ENCODE measurements around the gene MCCC2. TPM values are rescaled to one million over a fixed set of nuclear protein-coding genes. Genes with fewer than 3 reads are reported as not detected.
"Not testable (repeated sequence)": the region's sequence is repeated elsewhere in the genome, so short reads cannot be mapped to it uniquely, and the experiment has no call there.

Gene MCCC2
- polyA plus RNA-seq, 1 donor (not counting 4 experiments of a cell fraction or from before 2014, with no cell fraction given): 52.5 TPM

DNA sequence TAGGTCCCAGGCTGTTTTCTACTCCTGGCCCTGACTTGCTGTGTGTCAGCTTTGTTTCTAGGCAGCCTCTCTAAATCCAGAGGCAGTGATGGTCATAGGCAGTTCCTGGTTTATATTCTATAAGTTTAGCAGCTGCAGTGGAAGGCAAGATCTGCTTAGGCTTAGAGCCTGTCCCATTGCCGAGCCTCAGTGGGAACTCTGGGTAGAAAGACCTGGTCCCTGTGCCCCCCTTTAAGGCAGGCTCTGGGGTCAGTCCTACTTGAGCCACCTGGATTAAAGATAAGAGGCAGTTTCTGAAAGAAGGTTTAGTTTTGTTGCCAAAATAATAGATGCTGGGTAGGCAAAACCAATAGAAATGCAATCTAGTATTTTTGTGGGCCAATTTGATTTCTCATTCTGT, 13.6 kb downstream of the MCCC2 start:
- Histone ChIP-seq H3K4me3 (ENCODE audit: control insufficient read depth in 2 of 3, extremely low read depth in 1 of 3, insufficient read depth in 2 of 3, low read depth in 1 of 3, low read length in 3 of 3) (no peak overlapping the region), H3K27ac (ENCODE audit: control insufficient read depth, insufficient read depth, low read length) (peak overlapping the region; percentile 62), H3K4me2 (ENCODE audit: control insufficient read depth, extremely low read depth, insufficient read depth, low read depth, low read length) (peak overlapping the region; percentile 60), H3K36me3 (ENCODE audit: control insufficient read depth in 2 of 2, extremely low read depth in 1 of 2, insufficient read depth in 2 of 2, low read length in 2 of 2) (peaks cover 13 to 16% of the 10 kb centered on the region in 2 experiments), H3K79me2 (ENCODE audit: control insufficient read depth, insufficient read depth, low read length) (no peaks in the 10 kb centered on the region), H3K9me1 (ENCODE audit: control insufficient read depth, extremely low read depth, insufficient read depth, low read length) (no peaks in the 10 kb centered on the region), H3K27me3 (ENCODE audit: control insufficient read depth, extremely low read depth, insufficient read depth, low read length) (no peaks in the 10 kb centered on the region), H3K9ac (ENCODE audit: control insufficient read depth, extremely low read depth, insufficient read depth, low read length) (peak overlapping the region; percentile 36), H4K20me1 (ENCODE audit: control insufficient read depth, extremely low read depth, insufficient read depth, low read length) (peaks cover 4% of the 10 kb centered on the region), H3K4me1 (ENCODE audit: control insufficient read depth, extremely low read depth, insufficient read depth, low read length) (peaks cover 27% of the 10 kb centered on the region), H3K9me3 (ENCODE audit: control insufficient read depth, low read depth, low read length) (no peaks in the 10 kb centered on the region), H2AFZ (ENCODE audit: control insufficient read depth, low read length) (no peak overlapping the region)
- FAIRE-seq: no peak
- TF ChIP-seq EZH2 (IDR thresholded peaks at IDR 0.05; ENCODE audit: low read length): no peak
- TF ChIP-seq, protein P1, sequence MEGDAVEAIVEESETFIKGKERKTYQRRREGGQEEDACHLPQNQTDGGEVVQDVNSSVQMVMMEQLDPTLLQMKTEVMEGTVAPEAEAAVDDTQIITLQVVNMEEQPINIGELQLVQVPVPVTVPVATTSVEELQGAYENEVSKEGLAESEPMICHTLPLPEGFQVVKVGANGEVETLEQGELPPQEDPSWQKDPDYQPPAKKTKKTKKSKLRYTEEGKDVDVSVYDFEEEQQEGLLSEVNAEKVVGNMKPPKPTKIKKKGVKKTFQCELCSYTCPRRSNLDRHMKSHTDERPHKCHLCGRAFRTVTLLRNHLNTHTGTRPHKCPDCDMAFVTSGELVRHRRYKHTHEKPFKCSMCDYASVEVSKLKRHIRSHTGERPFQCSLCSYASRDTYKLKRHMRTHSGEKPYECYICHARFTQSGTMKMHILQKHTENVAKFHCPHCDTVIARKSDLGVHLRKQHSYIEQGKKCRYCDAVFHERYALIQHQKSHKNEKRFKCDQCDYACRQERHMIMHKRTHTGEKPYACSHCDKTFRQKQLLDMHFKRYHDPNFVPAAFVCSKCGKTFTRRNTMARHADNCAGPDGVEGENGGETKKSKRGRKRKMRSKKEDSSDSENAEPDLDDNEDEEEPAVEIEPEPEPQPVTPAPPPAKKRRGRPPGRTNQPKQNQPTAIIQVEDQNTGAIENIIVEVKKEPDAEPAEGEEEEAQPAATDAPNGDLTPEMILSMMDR (optimal IDR thresholded peaks at IDR 0.05 in 1 of 3, IDR thresholded peaks at IDR 0.05 in 1 of 3, conservative IDR thresholded peaks at IDR 0.05 in 1 of 3; ENCODE audit: extremely low read depth in 1 of 3, insufficient read depth in 2 of 3, low read length in 3 of 3): no peak
- no peak for DNase-seq (ENCODE audit: low read depth, low spot score)
- dilution Hi-C loops (cut with MboI; ENCODE audit: extremely low pct_ligation_motif_present, low sequenced_read_pairs): no loop called here

DNA sequence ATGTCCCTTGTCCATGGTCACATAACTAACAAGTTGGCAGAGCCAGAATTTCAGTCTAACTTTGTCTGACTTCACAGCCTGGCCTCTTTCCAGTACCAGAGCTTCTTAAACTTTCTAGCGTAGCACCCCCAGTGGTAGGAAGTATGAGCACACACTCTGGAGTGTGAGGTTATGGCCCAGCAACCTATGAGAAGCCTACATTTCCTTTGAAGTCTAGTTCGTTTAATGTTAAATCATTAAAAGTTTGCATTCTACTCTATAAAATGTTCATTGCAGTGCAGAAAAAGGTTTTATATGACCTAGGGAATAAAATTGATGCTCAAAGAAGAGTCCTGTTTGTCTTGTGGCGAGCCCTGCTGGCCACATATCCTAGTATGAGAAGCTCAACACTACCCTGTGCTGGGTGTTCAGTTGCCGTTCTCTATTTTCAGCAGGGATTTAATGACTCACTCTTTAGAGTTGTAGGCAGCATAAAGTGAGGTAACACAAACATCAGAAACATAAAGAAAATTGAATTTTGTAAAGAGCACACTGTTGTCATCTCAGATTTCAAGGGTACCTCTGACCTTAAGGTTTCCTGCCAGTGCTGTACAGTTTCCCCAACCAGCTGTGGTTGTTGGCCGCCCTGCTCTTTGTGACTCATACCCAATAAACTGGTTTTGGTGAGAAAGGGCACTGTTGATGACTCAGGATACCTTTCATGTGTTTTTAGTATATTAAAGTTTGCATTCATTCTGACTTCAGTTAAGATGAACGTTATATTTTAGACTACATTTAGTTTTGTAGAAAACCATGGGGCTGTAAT, 14.3 kb downstream of the MCCC2 start:
- H3K9ac ChIP-seq (ENCODE audit: control insufficient read depth, extremely low read depth, insufficient read depth, low read length): peak overlapping the region; percentile 1
- no peaks in the 10 kb centered on the region for H3K79me2 ChIP-seq (ENCODE audit: control insufficient read depth, insufficient read depth, low read length)
- H3K4me3 ChIP-seq (ENCODE audit: control insufficient read depth in 2 of 3, extremely low read depth in 1 of 3, insufficient read depth in 2 of 3, low read depth in 1 of 3, low read length in 3 of 3): no peak overlapping the region
- peak overlapping the region; percentile 60 for H3K4me2 ChIP-seq (ENCODE audit: control insufficient read depth, extremely low read depth, insufficient read depth, low read depth, low read length)
- dilution Hi-C loops (cut with MboI; ENCODE audit: extremely low pct_ligation_motif_present, low sequenced_read_pairs): no loop called here
- no peak overlapping the region for H2AFZ ChIP-seq (ENCODE audit: control insufficient read depth, low read length)
- TF ChIP-seq, protein P1 (optimal IDR thresholded peaks at IDR 0.05 in 1 of 3, IDR thresholded peaks at IDR 0.05 in 1 of 3, conservative IDR thresholded peaks at IDR 0.05 in 1 of 3; ENCODE audit: extremely low read depth in 1 of 3, insufficient read depth in 2 of 3, low read length in 3 of 3): peak; percentile 58 to 77 (median 68)
- TF ChIP-seq EZH2 (IDR thresholded peaks at IDR 0.05; ENCODE audit: low read length): no peak
- H3K9me3 ChIP-seq (ENCODE audit: control insufficient read depth, low read depth, low read length): no peaks in the 10 kb centered on the region
- H3K27me3 ChIP-seq (ENCODE audit: control insufficient read depth, extremely low read depth, insufficient read depth, low read length): no peaks in the 10 kb centered on the region
- H4K20me1 ChIP-seq (ENCODE audit: control insufficient read depth, extremely low read depth, insufficient read depth, low read length): peaks cover 4% of the 10 kb centered on the region
- H3K27ac ChIP-seq (ENCODE audit: control insufficient read depth, insufficient read depth, low read length): peak overlapping the region; percentile 62
- peaks cover 10 to 16% of the 10 kb centered on the region in 2 experiments for H3K36me3 ChIP-seq (ENCODE audit: control insufficient read depth in 2 of 2, extremely low read depth in 1 of 2, insufficient read depth in 2 of 2, low read length in 2 of 2)
- peaks cover 27% of the 10 kb centered on the region for H3K4me1 ChIP-seq (ENCODE audit: control insufficient read depth, extremely low read depth, insufficient read depth, low read length)
- peak; percentile 85 for FAIRE-seq
- no peaks in the 10 kb centered on the region for H3K9me1 ChIP-seq (ENCODE audit: control insufficient read depth, extremely low read depth, insufficient read depth, low read length)
- DNase-seq (ENCODE audit: low read depth, low spot score): peak; percentile 69

DNA sequence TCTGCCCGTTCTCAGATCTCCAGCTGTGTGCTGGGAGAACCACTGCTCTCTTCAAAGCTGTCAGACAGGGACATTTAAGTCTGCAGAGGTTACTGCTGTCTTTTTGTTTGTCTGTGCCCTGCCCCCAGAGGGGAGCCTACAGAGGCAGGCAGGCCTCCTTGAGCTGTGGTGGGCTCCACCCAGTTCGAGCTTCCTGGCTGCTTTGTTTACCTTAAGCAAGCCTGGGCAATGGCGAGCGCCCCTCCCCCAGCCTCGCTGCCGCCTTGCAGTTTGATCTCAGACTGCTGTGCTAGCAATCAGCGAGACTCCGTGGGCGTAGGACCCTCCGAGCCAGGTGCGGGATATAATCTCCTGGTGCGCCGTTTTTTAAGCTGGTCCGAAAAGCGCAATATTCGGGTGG, 22.8 kb downstream of the MCCC2 start:
- H4K20me1 ChIP-seq (ENCODE audit: control insufficient read depth, extremely low read depth, insufficient read depth, low read length); H3K4me1 ChIP-seq (ENCODE audit: control insufficient read depth, extremely low read depth, insufficient read depth, low read length); dilution Hi-C loops (cut with MboI; ENCODE audit: extremely low pct_ligation_motif_present, low sequenced_read_pairs); H3K79me2 ChIP-seq (ENCODE audit: control insufficient read depth, insufficient read depth, low read length); H2AFZ ChIP-seq (ENCODE audit: control insufficient read depth, low read length); H3K4me2 ChIP-seq (ENCODE audit: control insufficient read depth, extremely low read depth, insufficient read depth, low read depth, low read length); H3K9me1 ChIP-seq (ENCODE audit: control insufficient read depth, extremely low read depth, insufficient read depth, low read length); H3K9me3 ChIP-seq (ENCODE audit: control insufficient read depth, low read depth, low read length); FAIRE-seq; H3K9ac ChIP-seq (ENCODE audit: control insufficient read depth, extremely low read depth, insufficient read depth, low read length); H3K27me3 ChIP-seq (ENCODE audit: control insufficient read depth, extremely low read depth, insufficient read depth, low read length); H3K4me3 ChIP-seq (ENCODE audit: control insufficient read depth in 2 of 3, extremely low read depth in 1 of 3, insufficient read depth in 2 of 3, low read depth in 1 of 3, low read length in 3 of 3); H3K36me3 ChIP-seq (ENCODE audit: control insufficient read depth in 2 of 2, extremely low read depth in 1 of 2, insufficient read depth in 2 of 2, low read length in 2 of 2); DNase-seq (ENCODE audit: low read depth, low spot score); H3K27ac ChIP-seq (ENCODE audit: control insufficient read depth, insufficient read depth, low read length): not testable (repeated sequence)
